Hepatocyte (in vitro differentiated cells): Measurements from ENCODE around the gene XAF1. TPM values are rescaled to one million over a fixed set of nuclear protein-coding genes. Genes with fewer than 3 reads are reported as not detected.

ENCODE experiments used
- DNase-seq: peaks from one replicate; pipeline ENCODE4 v3.0.0-alpha.2; 2016; ENCODE audit warnings: low spot score
- H2AFZ ChIP-seq: fragments of 200-600 bp; sonication (generic); 2 replicates; pipeline ENCODE4 v1.6.0; 2016; ENCODE audit warnings: antibody characterized with exemption, mild to moderate bottlenecking
- H3K27ac ChIP-seq: fragments of 200-600 bp; sonication (generic); 2 replicates; pipeline ENCODE4 v1.5.1; 2016; ENCODE audit warnings: mild to moderate bottlenecking
- H3K27me3 ChIP-seq: fragments of 200-600 bp; sonication (generic); 2 replicates; pipeline ENCODE4 v1.6.1; 2016
- H3K36me3 ChIP-seq: fragments of 200-600 bp; sonication (generic); replicated peaks from 2 replicates; pipeline ENCODE4 v1.5.1; 2016; ENCODE audit warnings: low read depth; ENCODE audit not compliant: insufficient read depth
- H3K4me1 ChIP-seq: fragments of 200-600 bp; sonication (generic); 2 replicates; pipeline ENCODE4 v1.5.1; 2016; ENCODE audit warnings: mild to moderate bottlenecking, moderate library complexity; ENCODE audit not compliant: insufficient read depth
- H3K4me2 ChIP-seq: fragments of 200-600 bp; sonication (generic); 2 replicates; pipeline ENCODE4 v1.6.0; 2016
- H3K4me3 ChIP-seq: fragments of 200-600 bp; sonication (generic); 2 replicates; pipeline ENCODE4 v1.5.1; 2016; ENCODE audit warnings: mild to moderate bottlenecking
- H3K79me2 ChIP-seq: fragments of 200-600 bp; sonication (generic); 2 replicates; pipeline ENCODE4 v1.6.0; 2017; ENCODE audit warnings: mild to moderate bottlenecking
- H3K9me2 ChIP-seq: fragments of 200-600 bp; sonication (generic); replicated peaks from 2 replicates; pipeline ENCODE4 v1.6.0; 2017; ENCODE audit warnings: mild to moderate bottlenecking; ENCODE audit not compliant: insufficient read depth
- H3K9me3 ChIP-seq: fragments of 200-600 bp; sonication (generic); 2 replicates; pipeline ENCODE4 v1.5.1; 2016; ENCODE audit warnings: low read depth, mild to moderate bottlenecking
- H4K20me1 ChIP-seq: fragments of 200-600 bp; sonication (generic); 2 replicates; pipeline ENCODE4 v1.6.0; 2016; ENCODE audit warnings: mild to moderate bottlenecking; ENCODE audit not compliant: insufficient read depth, poor library complexity, severe bottlenecking
- CTCF ChIP-seq: fragments of 200-600 bp; sonication (generic); IDR thresholded peaks from 2 replicates; pipeline ENCODE4 v1.5.1; 2016; ENCODE audit warnings: antibody characterized with exemption, mild to moderate bottlenecking; ENCODE audit not compliant: poor library complexity
- EZH2 ChIP-seq: fragments of 200-600 bp; sonication (generic); IDR thresholded peaks from 2 replicates; pipeline ENCODE4 v1.6.1; 2016; ENCODE audit warnings: antibody characterized with exemption, mild to moderate bottlenecking, borderline replicate concordance
- EZH2phosphoT487 ChIP-seq: fragments of 200-600 bp; sonication (generic); IDR thresholded peaks from one replicate; pipeline ENCODE4 v1.6.1; 2018; ENCODE audit warnings: antibody characterized with exemption, mild to moderate bottlenecking, low read depth, moderate library complexity; ENCODE audit not compliant: unreplicated experiment, severe bottlenecking
- WGBS: methylation state at CpG from one replicate; pipeline ENCODE4 v1.1.6; 2016; ENCODE audit warnings: low lambda C conversion rate; ENCODE audit errors: missing lambda C conversion rate; 5-methylcytosine and 5-hydroxymethylcytosine counted together
- polyA plus RNA-seq: library from polyadenylated mRNA; unstranded; fragments of >200 nt; fragmentation: Nextera tagmentation; extraction: Ambion mirVana; gene quantifications from 2 replicates; pipeline ENCODE4 v1.2.1, GENCODE V29; 2016
- total RNA-seq: library from RNA; depleted of rRNA; stranded (reverse); fragments of >200 nt; gene quantifications from 2 replicates; pipeline ENCODE4 v1.2.3, GENCODE V29; 2014

Gene XAF1
- total and polyA plus RNA-seq, 2 experiments from 2014 or later: 1.9 to 3.3 TPM

- 78% methylated on average over 2 of the region's 2 CpGs for WGBS
- no peak overlapping the region for H3K4me2 ChIP-seq
- peaks cover 18% of the 10 kb centered on the region for H3K27me3 ChIP-seq
These were observed 44.2 kb upstream of the XAF1 start for GRCh38 chr17:6711681-6712057.

GRCh38 chr17:6712058-6712853, 43.6 kb upstream of the XAF1 start:
- Histone ChIP-seq H3K27me3 (peaks cover 18% of the 10 kb centered on the region), H3K9me2 (no peaks in the 10 kb centered on the region), H3K36me3 (no peaks in the 10 kb centered on the region), H4K20me1 (no peaks in the 10 kb centered on the region), H3K27ac (no peak overlapping the region), H3K9me3 (no peaks in the 10 kb centered on the region), H3K4me3 (no peak overlapping the region), H3K4me2 (peak overlapping the region; percentile 88), H3K4me1 (peaks cover 7% of the 10 kb centered on the region), H3K79me2 (no peaks in the 10 kb centered on the region), H2AFZ (no peak overlapping the region)
- TF ChIP-seq CTCF (no peak), EZH2phosphoT487 (no peak), EZH2 (no peak)
- WGBS: 46% methylated on average over 11 of the region's 11 CpGs
- DNase-seq: peak; percentile 44

More at GRCh38 chr17:6711681-6712057, 44.2 kb upstream of the XAF1 start:
- Histone ChIP-seq H3K4me3 (no peak overlapping the region), H3K9me2 (no peaks in the 10 kb centered on the region), H3K36me3 (no peaks in the 10 kb centered on the region), H2AFZ (no peak overlapping the region), H3K9me3 (no peaks in the 10 kb centered on the region), H3K79me2 (no peaks in the 10 kb centered on the region), H3K27ac (no peak overlapping the region), H4K20me1 (no peaks in the 10 kb centered on the region), H3K4me1 (peaks cover 7% of the 10 kb centered on the region)
- TF ChIP-seq EZH2phosphoT487 (no peak), CTCF (no peak), EZH2 (no peak)
- no peak for DNase-seq

DNA sequence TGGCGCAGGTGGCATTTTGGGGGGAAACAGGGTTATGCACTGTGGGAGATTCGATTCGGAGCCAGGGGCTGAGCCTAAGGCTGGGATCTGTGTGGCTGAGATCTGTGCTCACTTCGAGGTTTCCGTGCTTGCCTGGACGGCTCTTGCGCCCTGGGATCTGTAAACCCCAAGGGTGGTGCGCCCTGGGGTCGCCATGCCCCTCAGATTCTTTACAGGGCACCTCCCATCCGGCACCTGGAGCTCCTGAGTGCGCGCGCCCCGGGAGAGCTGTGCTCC, 43.1 kb upstream of the XAF1 start:
- no peak for DNase-seq
- Histone ChIP-seq H3K27ac (no peak overlapping the region), H2AFZ (peak overlapping the region; percentile 69), H3K36me3 (no peaks in the 10 kb centered on the region), H4K20me1 (no peaks in the 10 kb centered on the region), H3K27me3 (peaks cover 18% of the 10 kb centered on the region), H3K4me2 (peak overlapping the region; percentile 88), H3K79me2 (no peaks in the 10 kb centered on the region), H3K9me3 (no peaks in the 10 kb centered on the region), H3K9me2 (no peaks in the 10 kb centered on the region), H3K4me3 (no peak overlapping the region), H3K4me1 (peaks cover 7% of the 10 kb centered on the region)
- WGBS: 25% methylated on average over 14 of the region's 14 CpGs
- TF ChIP-seq CTCF (no peak), EZH2phosphoT487 (no peak), EZH2 (no peak)
